AG04450 (cell line): ENCODE measurements around the gene OR10A5. TPM values are rescaled to one million over a fixed set of nuclear protein-coding genes. Genes with fewer than 3 reads are reported as not detected.

Experiments
- CTCF ChIA-PET: fragments of 300-600, 350-600 bp; formaldehyde crosslinking; extraction: SDS; loops from one replicate; lab custom pipeline; 2022; ENCODE audit warnings: antibody characterized with exemption, inconsistent platforms; lab: Charles Lee
- POLR2A ChIA-PET: fragments of 350-600 bp; formaldehyde crosslinking; extraction: SDS; loops from one replicate; lab custom pipeline; 2021; ENCODE audit warnings: antibody characterized with exemption, inconsistent platforms; lab: Yijun Ruan, JAX
- DNase-seq: peaks from one replicate; pipeline ENCODE4 v3.0.0-alpha.2; 2011; ENCODE audit warnings: low read depth, low spot score
- H3K27ac ChIP-seq: one replicate; pipeline ENCODE4 v1.5.1; 2012; ENCODE audit warnings: low read depth, low read length, control low read depth
- H3K27me3 ChIP-seq: one replicate; pipeline ENCODE4 v1.6.0; 2012; ENCODE audit warnings: low read length; ENCODE audit not compliant: control insufficient read depth, insufficient read depth
- H3K4me3 ChIP-seq: 2 replicates; pipeline ENCODE4 v1.5.1; 2011; ENCODE audit warnings: mild to moderate bottlenecking, low read depth, low read length, control low read depth
- H3K9me3 ChIP-seq: 2 replicates; pipeline ENCODE4 v1.5.1; 2012; ENCODE audit warnings: low read length; ENCODE audit not compliant: control insufficient read depth, insufficient read depth
- CTCF ChIP-seq: IDR thresholded peaks from 2 replicates; pipeline ENCODE4 v1.5.1; 2011; ENCODE audit warnings: low read depth, low read length, control low read depth, inconsistent platforms
- polyA plus RNA-seq: library from polyadenylated mRNA; depleted of rRNA; stranded (reverse); fragments of >200 nt; gene quantifications from 2 replicates; pipeline ENCODE4 v1.2.3, GENCODE V29; 2011; rRNA removed

Gene OR10A5
- polyA plus RNA-seq, 1 experiment = not detected

GRCh38 chr11:6894097-6894496 is 48.6 kb downstream of the OR10A5 start:
- Histone ChIP-seq H3K27ac (no peak overlapping the region), H3K9me3 (no peaks in the 10 kb centered on the region), H3K27me3 (no peaks in the 10 kb centered on the region), H3K4me3 (no peak overlapping the region)
- ChIA-PET POLR2A (no interaction called here), CTCF (no interaction called here)
- no peak for DNase-seq
- no peak for TF ChIP-seq CTCF

- no peak overlapping the region for H3K4me3 ChIP-seq
- CTCF ChIA-PET = no interaction called here
- H3K9me3 ChIP-seq = no peaks in the 10 kb centered on the region
- H3K27ac ChIP-seq = no peak overlapping the region
- DNase-seq = no peak
- POLR2A ChIA-PET = no interaction called here
- H3K27me3 ChIP-seq = no peaks in the 10 kb centered on the region
- no peak for TF ChIP-seq CTCF
Measured at GRCh38 chr11:6895010-6895409, 49.5 kb downstream of the OR10A5 start.

Other genes with a start within 250 kb of the OR10A5 start
- gene RRP8, start 242.1 kb upstream of the OR10A5 start, polyA plus RNA-seq = 13.7 and 16.3 TPM in 2 replicates
- gene ILK, start 241.9 kb upstream of the OR10A5 start, polyA plus RNA-seq = 362 and 417 TPM in 2 replicates
- 170 and 215 TPM in 2 replicates for gene TAF10, start 233.5 kb upstream of the OR10A5 start, polyA plus RNA-seq
- gene TPP1, start 226.3 kb upstream of the OR10A5 start, polyA plus RNA-seq = 128 and 152 TPM in 2 replicates
- gene DCHS1, start 189.9 kb upstream of the OR10A5 start, polyA plus RNA-seq = 8.7 and 11.2 TPM in 2 replicates
- gene MRPL17, start 162.3 kb upstream of the OR10A5 start, polyA plus RNA-seq = 63.3 and 69.1 TPM in 2 replicates
- gene OR2AG2, start 73.7 kb upstream of the OR10A5 start, polyA plus RNA-seq = 0.11 and 0.19 TPM in 2 replicates
- not detected in 2 replicates for gene OR2AG1, start 62.7 kb upstream of the OR10A5 start, polyA plus RNA-seq
- 0.02 and 0.06 TPM in 2 replicates for gene OR6A2, start 46.0 kb upstream of the OR10A5 start, polyA plus RNA-seq
- not detected in 2 replicates for gene OR10A2, start 17.4 kb downstream of the OR10A5 start, polyA plus RNA-seq
- not detected in 2 replicates for gene OR10A4, start 30.9 kb downstream of the OR10A5 start, polyA plus RNA-seq
- 0.09 TPM in 1 of 2 replicates, not detected in the other for gene OR2D2, start 46.8 kb downstream of the OR10A5 start, polyA plus RNA-seq
- gene OR2D3, start 75.3 kb downstream of the OR10A5 start, polyA plus RNA-seq = not detected in 2 replicates
- gene ZNF215, start 80.7 kb downstream of the OR10A5 start, polyA plus RNA-seq = 2.7 and 4.1 TPM in 2 replicates
- gene ZNF214, start 174.7 kb downstream of the OR10A5 start, polyA plus RNA-seq = 1.9 and 3.4 TPM in 2 replicates
- 0.02 and 0.06 TPM in 2 replicates for gene NLRP14, start 174.8 kb downstream of the OR10A5 start, polyA plus RNA-seq
- gene RBMXL2, start 243.3 kb downstream of the OR10A5 start, polyA plus RNA-seq = not detected in 2 replicates